NCI-H345 treated with DMSO at 0.1 percent for 48 hours (cell line): ENCODE data around the gene ENTPD1.
"Not testable (repeated sequence)": the region's sequence is repeated elsewhere in the genome, so short reads cannot be mapped to it uniquely, and the experiment has no call there.

Source experiments
- DNase-seq: peaks from one replicate; lab custom pipeline; 2025; ENCODE audit not compliant: unreplicated experiment; lab: John Stamatoyannopoulos, UW

The ENTPD1 gene

DNA sequence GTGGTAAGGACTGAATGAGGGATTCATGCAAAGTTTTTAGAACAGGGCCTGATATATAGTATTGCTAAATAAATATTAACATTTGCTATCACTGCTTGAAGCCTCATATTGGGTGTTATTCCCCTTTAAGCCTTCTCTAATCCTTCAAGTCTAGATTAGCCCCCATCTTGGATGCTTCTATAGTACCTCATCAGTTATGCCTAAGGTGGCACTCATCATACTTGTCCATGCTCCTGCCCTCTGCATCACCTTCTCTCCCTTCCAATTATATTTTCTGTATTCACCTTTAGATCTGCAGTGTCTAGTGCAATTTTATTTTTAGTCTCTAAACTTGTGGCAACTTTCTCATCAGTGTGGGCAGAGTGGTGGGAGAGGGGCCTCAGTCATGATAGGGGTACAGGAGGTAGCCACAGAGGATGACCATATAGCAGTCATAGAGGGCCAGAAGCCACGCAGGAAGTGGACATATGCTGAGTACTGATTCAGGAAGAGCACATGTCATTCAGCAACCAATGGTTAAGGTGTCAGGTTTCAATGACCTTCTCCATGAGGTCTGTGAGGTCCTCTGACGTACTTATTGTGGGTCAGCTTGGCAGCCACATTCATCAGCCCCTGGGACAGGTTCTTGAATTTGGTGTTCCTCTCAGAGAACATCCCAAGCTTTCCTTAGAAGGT is 2.5 kb downstream of the ENTPD1 start:
- DNase-seq: no peak

DNA sequence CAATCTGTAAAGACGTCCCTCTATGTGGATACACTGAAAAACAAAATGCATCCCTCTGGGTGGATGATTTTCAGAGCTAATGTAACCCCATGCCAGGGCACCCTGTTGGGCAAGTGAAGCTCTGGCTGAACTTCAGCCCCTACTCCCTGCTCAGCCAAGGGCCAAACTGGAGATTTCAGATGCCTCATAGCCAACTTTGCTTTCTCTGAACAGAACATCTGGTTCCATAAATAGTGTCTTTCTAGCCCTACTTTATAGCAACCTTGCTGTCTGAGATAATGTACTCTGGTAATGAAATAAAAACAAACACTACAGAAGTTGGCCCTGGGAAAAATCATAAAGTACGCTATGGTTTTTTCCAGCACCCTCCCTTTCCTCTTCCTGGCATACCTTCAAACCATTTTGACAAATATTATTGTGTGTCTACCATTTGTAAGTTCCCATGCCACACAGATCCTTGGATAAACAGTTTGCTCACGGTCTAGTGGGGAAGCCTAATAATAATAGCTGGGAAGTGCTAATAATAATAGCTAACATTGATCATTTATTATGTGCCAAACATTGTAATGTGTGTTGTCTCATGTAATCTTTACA is 3.4 kb downstream of the ENTPD1 start:
- DNase-seq: no peak

DNA sequence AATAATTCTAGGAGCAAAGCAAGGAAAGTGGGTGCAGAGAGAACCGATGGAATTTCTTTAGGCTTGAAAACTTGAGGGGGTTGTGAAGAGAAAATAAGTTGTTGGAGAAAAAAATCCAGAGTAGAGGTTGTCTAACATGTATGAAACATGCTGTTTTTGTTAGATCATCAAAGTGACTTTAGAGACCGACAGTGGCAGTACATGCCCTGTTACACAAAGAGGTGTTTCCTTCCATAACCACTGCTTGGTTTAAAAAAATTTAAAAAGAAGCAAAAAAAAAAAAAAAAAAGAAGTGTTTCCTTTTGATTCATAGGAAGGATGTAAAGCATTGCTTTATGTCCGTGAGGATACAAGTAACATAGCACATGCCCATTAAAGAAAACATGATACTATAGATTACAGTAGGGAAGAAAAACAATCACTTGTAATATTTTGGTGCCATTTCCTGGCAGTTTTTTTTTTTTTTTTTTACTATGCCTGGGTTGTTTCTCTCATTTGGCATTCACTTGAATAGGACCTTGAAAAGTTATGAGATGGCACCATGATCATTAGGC is 6.1 kb downstream of the ENTPD1 start:
- no peak for DNase-seq

DNA sequence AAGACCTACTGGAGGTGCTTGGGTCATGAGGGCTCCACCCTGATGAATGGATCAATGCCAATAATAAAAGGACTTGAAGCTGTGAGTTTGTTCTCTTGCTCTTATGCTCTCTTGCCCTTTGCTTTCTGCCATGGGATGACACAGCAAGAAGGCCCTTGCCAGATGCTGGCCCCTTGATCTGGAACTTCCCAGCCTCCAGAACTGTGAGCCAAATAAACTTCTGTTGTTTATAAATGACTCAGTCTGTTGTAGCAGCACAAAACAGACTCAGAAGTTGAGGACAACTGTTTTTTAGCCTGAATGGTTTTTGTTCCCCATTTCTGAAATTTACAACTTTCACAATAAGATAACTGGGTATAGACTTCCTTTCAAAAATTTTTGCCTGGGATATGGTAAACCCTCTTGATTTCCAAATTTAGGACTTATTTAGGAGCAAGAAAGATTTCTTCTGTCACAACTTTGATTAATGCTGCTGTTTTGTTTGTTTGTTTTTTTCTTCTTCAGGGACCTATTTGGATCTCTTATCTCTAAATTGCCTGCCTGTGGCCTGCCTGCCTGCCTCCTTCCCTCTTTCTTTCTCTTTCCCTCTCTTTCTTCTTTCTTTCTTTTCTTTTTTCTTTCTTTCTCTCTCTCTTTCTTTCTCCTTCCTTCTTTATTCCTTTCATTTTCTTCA is 12.1 kb downstream of the ENTPD1 start:
- DNase-seq: no peak

DNA sequence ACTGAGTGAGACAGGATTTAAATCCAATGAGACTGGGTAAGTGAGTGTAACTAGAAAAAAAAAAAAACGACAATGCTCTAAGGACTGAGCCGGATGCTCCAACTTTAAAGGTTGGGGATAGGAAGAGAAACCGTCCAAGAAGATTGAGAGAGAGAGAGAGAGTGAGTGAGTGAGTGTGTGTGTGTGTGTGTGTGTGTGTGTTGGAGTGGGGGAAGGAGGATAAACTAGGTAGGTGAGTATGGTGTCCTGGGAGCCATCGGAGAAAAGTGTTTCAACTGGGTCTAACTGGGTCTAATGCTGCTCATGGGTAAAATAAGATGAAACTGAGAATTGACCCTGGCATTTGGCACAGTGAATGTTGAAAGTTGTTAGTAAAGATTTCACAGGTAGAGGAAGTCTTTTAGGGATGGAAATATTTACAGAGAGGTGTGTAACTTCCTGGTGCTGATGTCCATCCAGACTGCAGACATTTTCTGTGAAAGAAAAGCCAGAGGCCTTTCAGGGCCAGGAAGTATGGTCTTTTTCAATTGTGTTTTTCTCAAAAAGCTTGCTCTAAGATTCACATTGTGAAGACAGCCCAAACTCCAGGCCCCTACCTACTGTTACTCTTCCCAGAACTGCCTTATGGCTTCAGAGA is 14.2 kb downstream of the ENTPD1 start:
- no peak for DNase-seq

DNA sequence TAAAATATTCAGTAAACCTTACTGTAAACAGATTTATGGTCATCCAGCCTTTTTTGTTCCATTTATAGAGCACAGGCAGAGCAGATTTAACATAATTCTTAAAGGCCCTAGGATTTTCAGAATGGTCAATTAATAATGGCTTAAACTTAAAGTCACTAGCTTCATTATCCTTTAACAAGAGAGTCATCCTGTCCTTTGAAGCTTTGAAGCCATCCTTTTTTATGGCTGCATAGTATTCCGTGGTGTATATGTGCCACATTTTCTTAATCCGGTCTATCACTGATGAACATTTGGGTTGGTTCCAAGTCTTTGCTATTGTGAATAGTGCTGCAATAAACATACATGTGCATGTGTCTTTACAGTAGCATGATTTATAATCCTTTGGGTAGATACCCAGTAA is 17.5 kb downstream of the ENTPD1 start:
- not testable (repeated sequence) for DNase-seq

DNA sequence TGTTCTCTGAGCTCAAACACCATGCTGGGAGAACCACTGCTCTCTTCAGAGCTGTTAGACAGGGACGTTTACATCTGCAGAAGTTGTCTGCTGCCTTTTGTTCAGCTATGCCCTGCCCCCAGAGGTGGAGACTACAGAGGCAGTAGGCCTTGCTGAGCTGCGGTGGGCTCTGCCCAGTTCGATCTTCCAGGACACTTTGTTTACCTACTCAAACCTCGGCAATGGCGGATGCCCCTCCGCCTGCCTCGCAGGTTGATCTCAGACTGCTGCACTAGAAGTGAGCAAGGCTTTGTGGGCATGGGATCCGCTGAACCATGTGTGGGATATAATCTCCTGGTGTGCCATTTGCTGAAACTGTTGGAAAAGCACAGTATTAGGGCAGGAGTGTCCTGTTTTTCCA is 21.7 kb downstream of the ENTPD1 start:
- DNase-seq: not testable (repeated sequence)

DNA sequence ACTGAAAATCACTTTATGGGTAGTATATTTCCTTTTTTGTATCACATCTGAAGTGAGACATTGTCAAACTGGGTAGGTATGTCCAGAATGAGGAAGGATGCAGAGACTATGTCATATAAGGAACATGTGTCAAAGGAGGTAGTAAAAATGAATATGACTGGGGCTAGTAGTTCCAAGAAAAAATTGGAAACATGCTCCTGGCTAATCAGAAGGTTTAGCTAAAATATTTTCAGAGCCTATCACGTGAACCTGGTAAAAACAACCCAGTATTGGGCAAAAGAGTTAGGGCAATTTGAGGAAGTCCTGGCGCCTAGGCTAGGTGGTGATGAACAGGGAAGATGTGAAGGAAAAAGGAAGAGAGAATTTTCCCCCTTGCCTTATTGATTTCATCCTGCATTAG is 26.4 kb downstream of the ENTPD1 start:
- DNase-seq: no peak

DNA sequence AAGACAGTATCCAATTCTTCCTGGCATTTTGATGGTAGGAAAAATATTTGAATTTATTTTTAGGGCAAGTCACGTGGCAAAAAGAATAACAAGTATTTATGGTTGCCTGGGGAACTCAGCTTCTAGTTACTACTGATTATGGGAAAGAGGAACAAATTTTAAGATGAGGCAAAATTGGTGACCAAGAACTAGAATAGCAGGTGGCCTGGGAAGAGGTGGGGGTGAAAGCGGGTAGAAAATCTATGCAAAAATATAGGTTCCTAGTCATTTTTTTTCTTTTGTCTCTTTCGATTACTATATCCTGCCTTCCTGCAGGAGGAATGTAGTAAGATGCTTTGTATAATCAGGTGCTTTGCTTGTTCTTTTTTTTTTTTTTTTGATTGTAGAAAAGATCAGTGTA is 27.8 kb downstream of the ENTPD1 start:
- no peak for DNase-seq

DNA sequence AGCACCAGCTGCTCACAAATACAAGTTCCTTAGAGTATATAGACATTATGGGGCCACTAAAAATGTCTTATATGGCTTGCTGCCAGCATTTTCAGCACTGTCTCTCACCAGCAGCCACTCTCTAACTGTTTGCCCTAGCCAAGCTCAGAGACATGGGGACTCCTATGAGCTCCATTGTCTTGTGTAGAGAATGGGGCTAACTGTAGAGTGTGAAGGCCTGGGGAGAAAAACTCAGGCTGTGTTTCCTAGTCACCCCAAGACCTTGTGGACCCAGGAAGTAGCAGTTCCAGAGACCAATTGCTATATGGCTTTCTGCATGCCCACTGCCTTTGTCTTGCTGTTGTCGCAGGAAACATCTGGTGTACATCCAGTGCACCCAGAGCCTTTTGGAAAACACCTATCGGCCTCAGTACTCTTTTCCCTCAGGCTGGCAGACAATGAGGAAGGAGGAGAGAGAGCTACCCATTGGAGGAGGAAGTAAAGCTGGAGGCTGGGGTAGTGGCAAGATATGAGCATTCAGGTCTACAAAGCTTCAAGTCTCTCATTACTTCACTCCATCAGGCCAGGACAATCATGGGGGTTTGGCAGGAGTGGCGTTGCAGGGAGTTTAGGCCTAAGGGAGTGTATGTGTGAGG is 28.4 kb downstream of the ENTPD1 start:
- no peak for DNase-seq

DNA sequence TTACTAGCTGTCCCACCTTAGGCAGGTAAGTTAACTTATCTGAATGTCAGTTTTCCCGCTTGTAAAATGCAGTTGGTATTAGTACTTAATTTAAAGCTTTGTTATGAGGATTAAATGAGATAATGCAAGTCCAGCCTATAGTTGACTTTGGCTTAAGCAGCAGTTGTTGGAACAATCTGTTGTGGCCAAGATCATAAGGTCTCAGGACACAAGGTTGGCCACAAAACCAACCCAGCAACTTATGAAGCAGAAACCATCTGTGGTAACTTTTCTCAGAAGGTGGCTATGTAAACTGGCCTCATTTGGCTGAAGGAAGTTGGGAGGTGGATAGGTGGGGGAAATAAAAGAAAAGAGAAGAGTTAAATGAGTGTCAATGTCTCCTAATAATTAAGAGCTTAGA is 29.4 kb downstream of the ENTPD1 start:
- no peak for DNase-seq

DNA sequence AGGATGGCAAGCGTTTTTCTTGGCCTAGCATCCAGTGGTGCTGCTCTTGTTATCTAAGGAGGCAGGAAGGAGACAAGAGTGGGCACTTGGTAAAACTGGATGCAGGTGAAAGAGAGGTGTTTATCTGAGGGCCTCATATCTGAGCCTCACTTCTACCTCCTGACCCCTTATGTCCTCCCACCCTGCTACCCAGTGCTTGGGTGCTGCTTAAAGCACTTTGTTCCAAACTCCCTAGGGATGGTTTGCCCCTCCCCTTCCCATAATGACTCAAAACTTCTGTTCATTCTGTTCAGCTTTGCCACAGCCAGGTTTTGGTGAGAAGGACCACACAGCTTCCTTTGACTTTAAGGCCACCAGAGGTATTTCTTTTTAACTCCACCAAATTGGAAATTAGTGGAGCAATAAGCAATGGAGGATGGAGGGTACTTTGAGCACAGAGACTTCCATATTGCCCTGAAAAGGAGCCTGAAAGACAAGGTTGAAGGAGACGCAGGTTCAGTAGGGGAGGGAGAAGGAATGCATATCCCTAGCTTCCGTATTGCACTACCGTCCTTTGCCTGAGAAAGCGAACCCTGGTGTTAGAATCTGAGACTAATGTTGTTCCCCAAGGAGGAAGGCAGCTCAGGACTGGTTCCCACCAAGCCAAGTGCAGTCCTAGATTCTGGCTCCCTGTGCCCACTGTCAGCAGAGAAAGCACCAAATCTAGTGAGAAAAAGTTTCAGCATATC is 30.1 kb downstream of the ENTPD1 start:
- DNase-seq: no peak

DNA sequence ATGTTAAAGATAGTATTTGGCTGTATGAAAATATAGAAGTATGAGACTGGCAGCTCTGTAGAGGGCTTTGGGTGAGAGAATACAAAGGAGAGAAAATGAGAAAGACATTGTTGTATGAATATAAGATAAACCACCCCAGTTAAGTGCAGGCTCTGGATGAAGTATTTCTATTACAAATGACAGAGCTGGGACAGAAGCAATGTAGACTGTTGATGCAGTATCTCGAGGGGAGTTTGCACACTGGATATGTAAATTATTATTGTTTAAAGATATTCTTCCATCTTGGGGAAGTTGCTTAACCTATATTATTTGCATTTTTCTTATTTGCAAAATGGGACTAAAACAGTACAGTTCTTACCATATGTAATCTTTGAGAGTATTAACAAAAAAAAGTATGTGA is 31.5 kb downstream of the ENTPD1 start:
- DNase-seq: no peak

DNA sequence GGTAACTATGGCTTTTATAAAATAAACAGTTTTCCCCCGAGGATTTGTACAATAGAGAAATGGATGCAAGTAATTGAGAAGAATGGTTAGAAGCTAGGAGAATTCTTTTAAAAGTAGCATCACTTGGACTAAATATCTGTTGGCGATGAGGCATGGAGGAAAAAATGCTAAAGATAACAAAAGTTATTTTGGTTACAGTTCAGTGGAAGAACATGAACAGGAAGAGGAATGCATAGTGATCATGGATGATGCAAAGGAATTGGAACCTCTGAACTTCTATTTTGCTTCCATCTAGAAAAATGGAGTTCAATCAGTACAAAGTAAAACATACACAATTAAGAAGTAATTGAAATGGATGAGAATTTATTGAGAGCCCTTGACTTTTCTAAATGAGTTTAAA is 32.9 kb downstream of the ENTPD1 start:
- DNase-seq: no peak

DNA sequence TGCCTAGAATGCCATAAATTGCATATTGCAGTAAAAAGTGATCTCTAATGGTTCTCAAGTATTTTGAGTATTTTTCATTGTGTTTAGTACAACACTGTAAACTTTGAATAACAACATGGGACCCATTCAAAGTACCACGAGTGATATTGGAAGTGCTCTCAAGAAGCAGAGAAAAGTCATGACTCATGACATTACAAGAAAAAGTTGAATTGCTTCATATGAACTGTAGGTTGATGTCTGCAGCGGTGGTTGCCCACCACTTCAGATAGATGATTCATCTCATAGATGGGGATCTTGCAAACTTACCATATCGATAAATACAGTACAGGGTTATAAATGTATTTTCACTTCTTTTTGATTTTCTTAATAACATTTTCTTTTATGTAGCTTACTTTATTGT is 33.9 kb downstream of the ENTPD1 start:
- DNase-seq: no peak

DNA sequence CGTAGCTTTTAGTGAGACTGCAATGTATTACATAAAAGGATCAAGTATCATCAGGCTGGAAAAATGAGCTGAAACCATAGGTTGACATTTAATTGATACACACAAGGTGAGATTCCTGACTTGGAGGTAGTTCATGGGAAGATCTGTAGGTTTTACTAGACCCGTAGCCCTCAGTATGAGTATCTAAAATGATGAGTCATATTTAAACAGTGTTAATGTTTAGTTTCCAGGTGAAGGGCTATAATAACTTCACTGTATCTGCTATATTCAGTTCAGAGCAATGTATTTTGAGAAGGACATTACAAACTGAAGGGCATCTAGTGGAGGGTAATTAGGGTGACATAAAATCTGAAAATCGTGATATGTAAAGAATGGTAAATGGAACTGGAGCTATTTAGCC is 35.0 kb downstream of the ENTPD1 start:
- no peak for DNase-seq

DNA sequence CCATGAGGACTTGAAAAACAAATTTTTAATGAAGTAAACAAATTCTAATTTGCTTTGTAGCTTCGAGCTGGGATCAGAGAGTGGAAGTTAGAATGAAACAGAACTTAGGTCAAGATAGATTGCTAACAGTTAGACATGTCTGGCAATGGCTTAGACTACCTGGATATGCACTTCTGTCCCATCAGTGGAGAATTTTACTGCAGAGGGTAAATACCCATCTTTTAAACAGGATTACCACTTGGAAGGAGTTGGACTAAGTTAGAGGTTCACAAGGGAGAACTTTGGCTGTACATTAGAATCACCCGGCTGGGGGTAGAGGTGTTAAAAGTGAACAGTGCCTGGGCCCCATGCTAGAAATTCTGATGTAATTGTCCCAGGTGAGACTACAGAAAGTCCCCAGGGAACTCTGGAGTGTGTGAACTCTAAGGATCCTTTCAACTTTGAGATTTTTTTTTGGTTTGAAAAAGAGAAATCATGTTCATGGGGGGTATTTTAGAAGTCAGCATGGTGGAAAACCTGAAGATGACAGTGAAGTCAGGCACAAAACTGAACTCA is 35.5 kb downstream of the ENTPD1 start:
- no peak for DNase-seq

DNA sequence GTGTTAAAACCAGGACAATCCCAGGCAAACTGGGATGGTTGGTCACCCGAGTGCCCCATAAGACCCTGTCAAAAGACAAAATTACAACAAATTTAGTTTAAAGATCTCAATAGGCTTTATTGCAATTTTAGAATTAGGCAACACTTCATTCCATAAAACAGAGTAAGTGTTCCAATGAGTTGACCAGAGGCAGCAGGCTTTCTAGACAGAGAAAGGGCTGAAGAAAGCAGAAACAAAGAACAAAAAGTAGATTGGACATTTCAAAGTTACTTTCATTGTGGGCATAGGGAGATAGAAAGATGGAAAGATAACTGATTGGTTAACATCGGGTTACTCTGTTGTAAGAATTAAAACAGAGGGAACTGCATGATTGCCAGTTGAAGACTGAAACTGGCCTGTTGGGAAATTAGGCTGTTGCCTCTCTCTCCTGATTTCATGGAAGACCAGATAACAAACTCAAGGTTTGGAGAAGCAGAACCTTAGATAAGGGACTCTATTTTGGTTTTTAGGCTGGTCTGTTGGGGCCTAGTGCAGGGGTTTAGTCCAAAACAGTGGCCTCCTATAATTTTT is 36.3 kb downstream of the ENTPD1 start:
- no peak for DNase-seq

DNA sequence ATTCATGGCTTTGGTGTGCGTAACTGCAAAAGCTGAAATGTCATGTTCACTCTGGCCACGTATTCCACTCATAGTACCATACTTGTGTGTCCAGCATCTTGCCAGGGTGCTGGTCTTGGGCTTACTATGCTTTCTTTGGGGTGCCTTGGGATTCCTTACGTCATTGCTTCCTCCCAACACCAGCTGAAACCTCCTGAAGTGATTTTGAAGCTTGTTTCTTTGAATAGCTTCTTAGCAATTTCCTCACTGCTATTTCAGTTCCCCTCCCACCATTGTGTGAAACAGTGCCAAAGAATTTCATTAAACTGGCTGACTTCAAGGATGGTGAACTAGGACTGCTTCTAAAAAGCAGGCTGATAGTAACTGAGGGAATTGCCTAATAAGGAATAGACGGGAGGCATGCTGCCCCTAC is 36.9 kb downstream of the ENTPD1 start:
- no peak for DNase-seq

DNA sequence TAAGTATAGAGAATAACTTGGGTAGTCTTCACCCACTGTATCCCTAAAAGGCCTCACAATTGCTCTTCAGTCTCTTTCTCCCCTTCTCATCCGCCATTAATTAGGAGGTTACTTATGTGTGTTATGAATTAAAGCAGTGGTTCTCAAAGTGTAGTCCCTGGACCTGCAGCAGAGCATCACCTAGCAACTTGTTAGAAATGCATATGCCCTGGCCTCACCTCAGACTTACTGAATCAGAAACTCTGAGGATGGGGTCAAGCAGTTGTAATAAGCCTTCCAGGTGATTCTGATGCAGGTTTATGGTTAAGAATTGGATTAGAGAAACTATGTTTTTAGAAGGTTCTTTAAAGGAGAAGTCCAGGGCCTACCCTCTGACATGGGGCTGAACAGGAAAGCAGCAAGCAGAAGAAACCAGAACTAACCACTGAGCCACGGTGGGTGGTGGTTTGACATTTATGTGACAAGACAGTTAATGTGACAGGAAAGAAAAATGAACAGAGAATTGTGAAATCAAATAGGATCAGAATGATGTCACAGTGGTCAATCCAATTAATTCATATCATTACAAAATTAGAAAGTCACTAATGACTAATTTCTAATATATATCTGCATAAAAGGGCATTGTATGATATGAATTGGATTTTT is 37.6 kb downstream of the ENTPD1 start:
- DNase-seq: no peak
